Esophagus (tissue), 2 donors: ENCODE measurements around the gene P4HA2. TPM values are rescaled to one million over a fixed set of nuclear protein-coding genes. Genes with fewer than 3 reads are reported as not detected.

Experiments used
- H3K27ac ChIP-seq, 2 donors: one replicate each; pipeline ENCODE4 v1.5.1; 2013; ENCODE audit warnings: low read depth in 2 of 2, mild to moderate bottlenecking in 2 of 2, inconsistent platforms in 1 of 2, low read length in 1 of 2, moderate library complexity in 1 of 2
- H3K27me3 ChIP-seq, 2 donors: one replicate each; pipeline ENCODE4 v1.6.1; 2013; ENCODE audit warnings: low read length in 2 of 2, control low read depth in 1 of 2, mild to moderate bottlenecking in 1 of 2; ENCODE audit not compliant: insufficient read depth in 2 of 2, control insufficient read depth in 1 of 2
- H3K36me3 ChIP-seq, 2 donors: one replicate each; pipeline ENCODE4 v1.6.1; 2013; ENCODE audit warnings: low read length in 1 of 2; ENCODE audit not compliant: control insufficient read depth in 2 of 2, insufficient read depth in 2 of 2
- H3K4me1 ChIP-seq, 2 donors: one replicate each; pipeline ENCODE4 v1.6.1; 2013; ENCODE audit warnings: low read length in 1 of 2; ENCODE audit not compliant: control insufficient read depth in 2 of 2, insufficient read depth in 2 of 2
- H3K4me3 ChIP-seq, 2 donors: one replicate each; pipeline ENCODE4 v1.5.1; 2013; ENCODE audit warnings: low read length in 2 of 2, mild to moderate bottlenecking in 2 of 2, low read depth in 1 of 2, moderate library complexity in 1 of 2
- H3K9me3 ChIP-seq, 2 donors: one replicate each; pipeline ENCODE4 v1.6.1; 2013; ENCODE audit warnings: mild to moderate bottlenecking in 2 of 2, low read depth in 1 of 2, low read length in 1 of 2, moderate library complexity in 1 of 2; ENCODE audit not compliant: control insufficient read depth in 2 of 2, insufficient read depth in 1 of 2
- WGBS, 2 donors: extraction: QIAGEN DNeasy Blood & Tissue Kit; methylation state at CpG; one replicate each; pipeline ENCODE4 v1.1.7; 2013; 5-methylcytosine and 5-hydroxymethylcytosine counted together
- polyA plus RNA-seq, 2 donors: library from polyadenylated mRNA; stranded (reverse); fragments of 200-250 nt; gene quantifications; one replicate each; pipeline ENCODE4 v1.2.3, GENCODE V29; 2013
- donor health status: healthy with polysubstance abuse.
- donor health status: Bipolar disorder and iron deficiency.

Gene P4HA2
- polyA plus RNA-seq, 2 donors: 11.5 to 11.9 TPM

- Histone ChIP-seq H3K4me1 (peaks cover 0 to 4% of the 10 kb centered on the region in 2 donors), H3K36me3 (peaks cover 9 to 30% of the 10 kb centered on the region in 2 donors), H3K27me3 (no peaks in the 10 kb centered on the region), H3K4me3 (no peak overlapping the region), H3K9me3 (no peaks in the 10 kb centered on the region), H3K27ac (no peak overlapping the region)
- WGBS, 2 donors: 67 to 71% methylated on average over 5 of the region's 5 CpGs
These were observed 22.1 kb downstream of the P4HA2 start for GRCh38 chr5:132205385-132206125.

GRCh38 chr5:132204371-132205135, 23.1 kb downstream of the P4HA2 start:
- Histone ChIP-seq H3K4me3 (no peak overlapping the region), H3K36me3 (peaks cover 5 to 24% of the 10 kb centered on the region in 2 donors), H3K4me1 (peaks cover 0 to 4% of the 10 kb centered on the region in 2 donors), H3K9me3 (no peaks in the 10 kb centered on the region), H3K27me3 (no peaks in the 10 kb centered on the region), H3K27ac (no peak overlapping the region)
- WGBS, 2 donors: 96% methylated on average over 7 of the region's 7 CpGs

- H3K27me3 ChIP-seq: no peaks in the 10 kb centered on the region
- H3K9me3 ChIP-seq: no peaks in the 10 kb centered on the region
- no peak overlapping the region for H3K4me3 ChIP-seq
- H3K36me3 ChIP-seq: peaks cover 5 to 19% of the 10 kb centered on the region in 2 donors
- peaks cover 0 to 4% of the 10 kb centered on the region in 2 donors for H3K4me1 ChIP-seq
- H3K27ac ChIP-seq: no peak overlapping the region
- 96 to 99% methylated on average over 6 of the region's 6 CpGs for WGBS, 2 donors
These were observed 23.7 kb downstream of the P4HA2 start for GRCh38 chr5:132203916-132204315.

GRCh38 chr5:132203464-132203818, 24.2 kb downstream of the P4HA2 start:
- WGBS, 2 donors: 89 to 90% methylated on average over 4 of the region's 4 CpGs
- no peak overlapping the region for H3K27ac ChIP-seq
- peaks cover 0 to 4% of the 10 kb centered on the region in 2 donors for H3K4me1 ChIP-seq
- no peaks in the 10 kb centered on the region for H3K27me3 ChIP-seq
- H3K4me3 ChIP-seq: no peak overlapping the region
- H3K9me3 ChIP-seq: no peaks in the 10 kb centered on the region
- H3K36me3 ChIP-seq: peaks cover 5 to 21% of the 10 kb centered on the region in 2 donors

- Histone ChIP-seq H3K4me3 (no peak overlapping the region), H3K27me3 (no peaks in the 10 kb centered on the region), H3K4me1 (peaks cover 0 to 4% of the 10 kb centered on the region in 2 donors), H3K36me3 (peaks cover 9 to 23% of the 10 kb centered on the region in 2 donors), H3K27ac (no peak overlapping the region), H3K9me3 (no peaks in the 10 kb centered on the region)
- WGBS, 2 donors: 95% methylated on average over 2 of the region's 2 CpGs
These were observed 24.8 kb downstream of the P4HA2 start for GRCh38 chr5:132202711-132203463.

GRCh38 chr5:132199116-132199680, 28.5 kb downstream of the P4HA2 start:
- Histone ChIP-seq H3K27me3 (no peaks in the 10 kb centered on the region), H3K9me3 (no peaks in the 10 kb centered on the region), H3K4me3 (no peak overlapping the region), H3K4me1 (no peaks in the 10 kb centered on the region), H3K36me3 (peaks cover 10 to 20% of the 10 kb centered on the region in 2 donors), H3K27ac (no peak overlapping the region)
- WGBS, 2 donors: 86 to 88% methylated on average over 5 of the region's 5 CpGs

GRCh38 chr5:132198571-132198970, 29.1 kb downstream of the P4HA2 start:
- WGBS, 2 donors: 95 to 97% methylated on average over 5 of the region's 5 CpGs
- peaks cover 10 to 19% of the 10 kb centered on the region in 2 donors for H3K36me3 ChIP-seq
- H3K4me3 ChIP-seq: no peak overlapping the region
- no peak overlapping the region for H3K27ac ChIP-seq
- no peaks in the 10 kb centered on the region for H3K27me3 ChIP-seq
- no peaks in the 10 kb centered on the region for H3K9me3 ChIP-seq
- H3K4me1 ChIP-seq: no peaks in the 10 kb centered on the region

GRCh38 chr5:132195727-132196126, 31.9 kb downstream of the P4HA2 start:
- Histone ChIP-seq H3K4me3 (no peak overlapping the region), H3K27ac (no peak overlapping the region), H3K36me3 (peaks cover 6 to 19% of the 10 kb centered on the region in 2 donors), H3K27me3 (no peaks in the 10 kb centered on the region), H3K4me1 (no peaks in the 10 kb centered on the region), H3K9me3 (no peaks in the 10 kb centered on the region)
- WGBS, 2 donors: 96 to 100% methylated on average over 1 of the region's 1 CpG

- WGBS, 2 donors: 73 to 77% methylated on average over 2 of the region's 2 CpGs
- H3K36me3 ChIP-seq: peaks cover 4 to 13% of the 10 kb centered on the region in 2 donors
- no peaks in the 10 kb centered on the region for H3K27me3 ChIP-seq
- no peaks in the 10 kb centered on the region for H3K4me1 ChIP-seq
- H3K9me3 ChIP-seq: no peaks in the 10 kb centered on the region
- no peak overlapping the region for H3K27ac ChIP-seq
- H3K4me3 ChIP-seq: no peak overlapping the region
These were observed 34.4 kb downstream of the P4HA2 start for GRCh38 chr5:132193165-132193694.
